Trophoblast cell (in vitro differentiated cells and primary cell): Measurements from ENCODE around the gene UBE2G1.

ENCODE experiments used
- DNase-seq, 2 donors: peaks; one replicate each; pipeline ENCODE4 v3.0.0-alpha.2; 2016
- H2AFZ ChIP-seq: 2 replicates; pipeline ENCODE4 v1.6.1; 2013; ENCODE audit warnings: low read length, moderate library complexity, mild to moderate bottlenecking; ENCODE audit not compliant: insufficient read depth, poor library complexity
- H2AK5ac ChIP-seq: 2 replicates; pipeline ENCODE4 v1.6.1; 2013; ENCODE audit warnings: mild to moderate bottlenecking, low read length
- H2BK120ac ChIP-seq: 2 replicates; pipeline ENCODE4 v1.6.1; 2013; ENCODE audit warnings: low read length, mild to moderate bottlenecking, moderate library complexity; ENCODE audit not compliant: insufficient read depth, poor library complexity
- H2BK12ac ChIP-seq: 2 replicates; pipeline ENCODE4 v1.6.1; 2013; ENCODE audit warnings: mild to moderate bottlenecking, low read length, moderate library complexity
- H2BK5ac ChIP-seq: 2 replicates; pipeline ENCODE4 v1.6.1; 2013; ENCODE audit warnings: low read length, low read depth, moderate library complexity, mild to moderate bottlenecking; ENCODE audit not compliant: poor library complexity
- H3K14ac ChIP-seq: 2 replicates; pipeline ENCODE4 v1.6.1; 2013; ENCODE audit warnings: mild to moderate bottlenecking, low read length
- H3K18ac ChIP-seq: 2 replicates; pipeline ENCODE4 v1.6.1; 2013; ENCODE audit warnings: mild to moderate bottlenecking, low read length
- H3K23ac ChIP-seq: 2 replicates; pipeline ENCODE4 v1.6.1; 2013; ENCODE audit warnings: low read length
- H3K27ac ChIP-seq: 2 replicates; pipeline ENCODE4 v1.5.1; 2013; ENCODE audit warnings: low read depth, mild to moderate bottlenecking, inconsistent platforms, low read length, moderate library complexity
- H3K27me3 ChIP-seq: 2 replicates; pipeline ENCODE4 v1.6.1; 2013; ENCODE audit warnings: inconsistent platforms, mild to moderate bottlenecking, low read length, moderate library complexity; ENCODE audit not compliant: insufficient read depth
- H3K36me3 ChIP-seq, 2 experiments: 1 replicate in 1 of 2; 2 replicates in 1 of 2; pipeline ENCODE4 v1.6.1; 2013; ENCODE audit warnings: low read length in 2 of 2, mild to moderate bottlenecking in 2 of 2, moderate library complexity in 1 of 2; ENCODE audit not compliant: insufficient read depth in 2 of 2, control insufficient read depth in 1 of 2
- H3K4ac ChIP-seq: 2 replicates; pipeline ENCODE4 v1.6.1; 2013; ENCODE audit warnings: low read depth, mild to moderate bottlenecking, low read length, moderate library complexity
- H3K4me1 ChIP-seq, 2 experiments: 1 replicate in 1 of 2; 2 replicates in 1 of 2; pipeline ENCODE4 v1.6.1; 2013; ENCODE audit warnings: low read length in 2 of 2, mild to moderate bottlenecking in 2 of 2, moderate library complexity in 1 of 2; ENCODE audit not compliant: insufficient read depth in 2 of 2, control insufficient read depth in 1 of 2
- H3K4me2 ChIP-seq: 2 replicates; pipeline ENCODE4 v1.6.1; 2013; ENCODE audit warnings: inconsistent platforms, mild to moderate bottlenecking, low read length, moderate library complexity
- H3K4me3 ChIP-seq: 2 replicates; pipeline ENCODE4 v1.5.1; 2013; ENCODE audit warnings: mild to moderate bottlenecking, low read depth, low read length, inconsistent platforms
- H3K79me1 ChIP-seq: one replicate; pipeline ENCODE4 v1.6.1; 2013; ENCODE audit warnings: low read length
- H3K79me2 ChIP-seq: 2 replicates; pipeline ENCODE4 v1.6.1; 2013; ENCODE audit warnings: low read length, mild to moderate bottlenecking; ENCODE audit not compliant: control insufficient read depth, insufficient read depth, poor library complexity
- H3K9ac ChIP-seq: 2 replicates; pipeline ENCODE4 v1.6.1; 2013; ENCODE audit warnings: mild to moderate bottlenecking, low read length
- H3K9me3 ChIP-seq: 2 replicates; pipeline ENCODE4 v1.6.1; 2013; ENCODE audit warnings: low read depth, mild to moderate bottlenecking, control low read depth, inconsistent platforms, low read length; ENCODE audit not compliant: insufficient read depth
- H4K12ac ChIP-seq: 2 replicates; pipeline ENCODE4 v1.6.1; 2013; ENCODE audit warnings: low read depth, mild to moderate bottlenecking, low read length, moderate library complexity
- H4K8ac ChIP-seq: 2 replicates; pipeline ENCODE4 v1.6.1; 2013; ENCODE audit warnings: low read depth, mild to moderate bottlenecking, low read length, moderate library complexity
- H4K91ac ChIP-seq: one replicate; pipeline ENCODE4 v1.6.1; 2013; ENCODE audit warnings: low read depth, mild to moderate bottlenecking, low read length, moderate library complexity
- WGBS: extraction: QIAGEN DNeasy Blood & Tissue Kit; methylation state at CpG from one replicate; pipeline ENCODE4 v1.1.7; 2013; ENCODE audit warnings: missing lambda C conversion rate; ENCODE audit not compliant: insufficient read length, insufficient coverage; ENCODE audit errors: extremely low coverage; 5-methylcytosine and 5-hydroxymethylcytosine counted together

Gene UBE2G1

DNA sequence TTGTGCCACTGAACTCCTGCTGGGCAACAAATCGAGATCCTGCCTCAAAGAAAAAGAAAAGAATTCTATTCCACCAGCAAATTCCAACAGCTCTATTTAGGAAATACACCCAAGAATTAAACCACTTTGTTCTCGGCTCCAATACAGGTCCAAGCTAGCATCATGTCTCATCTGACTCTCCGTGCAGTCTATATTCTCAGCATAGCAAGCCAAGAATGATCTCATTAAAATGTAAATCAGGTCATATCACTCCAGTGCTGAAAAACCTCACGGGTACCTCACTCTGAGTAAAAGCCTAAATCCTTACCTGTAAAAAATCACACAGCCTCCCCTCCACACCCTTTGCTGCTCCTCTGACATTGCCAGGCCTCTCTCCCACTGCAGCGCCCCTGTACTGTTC is 23.9 kb downstream of the UBE2G1 start:
- Histone ChIP-seq H2BK120ac (no peak overlapping the region), H3K4ac (peak overlapping the region; percentile 75), H4K91ac (no peak overlapping the region), H3K79me2 (peaks cover 18% of the 10 kb centered on the region), H3K27me3 (no peaks in the 10 kb centered on the region), H2AK5ac (no peak overlapping the region), H3K36me3 (peaks cover 1 to 2% of the 10 kb centered on the region in 2 experiments), H2BK5ac (no peak overlapping the region), H3K23ac (no peak overlapping the region), H3K9me3 (no peaks in the 10 kb centered on the region), H3K9ac (no peak overlapping the region), H2AFZ (no peak overlapping the region), H3K4me1 (peaks cover 2 to 7% of the 10 kb centered on the region in 2 experiments), H3K27ac (no peak overlapping the region), H4K8ac (no peak overlapping the region), H3K4me2 (no peak overlapping the region), H3K4me3 (no peak overlapping the region), H3K14ac (no peak overlapping the region), H4K12ac (no peak overlapping the region), H2BK12ac (no peak overlapping the region), H3K79me1 (no peaks in the 10 kb centered on the region), H3K18ac (no peak overlapping the region)
- no peak for DNase-seq
- WGBS, result no CpG with 5 or more reads among the region's 5 CpGs

DNA sequence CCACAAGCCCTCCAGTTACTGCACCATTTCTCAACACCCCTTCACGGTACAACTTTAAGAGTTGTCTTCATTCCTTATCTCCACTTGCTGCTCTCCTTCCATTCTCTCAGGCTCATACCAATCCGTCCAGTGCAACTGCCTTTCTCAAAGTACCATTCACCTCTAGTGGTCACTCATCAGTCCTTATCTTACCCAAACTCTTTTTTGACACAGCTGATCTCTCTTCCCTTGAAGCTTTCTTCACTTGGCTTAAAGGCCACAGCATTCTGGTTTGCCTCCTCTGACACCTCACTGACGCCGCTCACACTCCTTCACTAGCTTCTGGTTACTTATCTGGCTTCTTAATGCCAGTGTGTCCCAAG is 24.9 kb downstream of the UBE2G1 start:
- no peaks in the 10 kb centered on the region for H3K79me1 ChIP-seq
- H3K9ac ChIP-seq, result no peak overlapping the region
- no peak overlapping the region for H4K8ac ChIP-seq
- H3K27ac ChIP-seq, result no peak overlapping the region
- H3K4me3 ChIP-seq, result no peak overlapping the region
- peaks cover 17% of the 10 kb centered on the region for H3K79me2 ChIP-seq
- H4K91ac ChIP-seq, result no peak overlapping the region
- no peaks in the 10 kb centered on the region for H3K9me3 ChIP-seq
- H3K27me3 ChIP-seq, result no peaks in the 10 kb centered on the region
- H3K36me3 ChIP-seq, result peaks cover 1 to 2% of the 10 kb centered on the region in 2 experiments
- peaks cover 2 to 7% of the 10 kb centered on the region in 2 experiments for H3K4me1 ChIP-seq
- H2AFZ ChIP-seq, result no peak overlapping the region
- no peak overlapping the region for H3K14ac ChIP-seq
- H4K12ac ChIP-seq, result no peak overlapping the region
- no peak overlapping the region for H2BK5ac ChIP-seq
- H2BK120ac ChIP-seq, result no peak overlapping the region
- no peak overlapping the region for H3K23ac ChIP-seq
- H2AK5ac ChIP-seq, result no peak overlapping the region
- WGBS, result no CpG with 5 or more reads among the region's 4 CpGs
- no peak overlapping the region for H3K4me2 ChIP-seq
- no peak overlapping the region for H2BK12ac ChIP-seq
- no peak for DNase-seq
- peak overlapping the region; percentile 8 for H3K4ac ChIP-seq
- no peak overlapping the region for H3K18ac ChIP-seq

GRCh38 chr17:4340914-4341615 is 25.4 kb downstream of the UBE2G1 start:
- no peak overlapping the region for H2BK12ac ChIP-seq
- no peak overlapping the region for H3K27ac ChIP-seq
- no peak overlapping the region for H3K18ac ChIP-seq
- no CpG with 5 or more reads among the region's 5 CpGs for WGBS
- no peak overlapping the region for H2BK5ac ChIP-seq
- no peaks in the 10 kb centered on the region for H3K79me1 ChIP-seq
- H4K8ac ChIP-seq, result no peak overlapping the region
- H3K4ac ChIP-seq, result peak overlapping the region; percentile 91
- no peak overlapping the region for H3K4me3 ChIP-seq
- H3K79me2 ChIP-seq, result peaks cover 17% of the 10 kb centered on the region
- no peak overlapping the region for H2BK120ac ChIP-seq
- H4K12ac ChIP-seq, result no peak overlapping the region
- peaks cover 1 to 2% of the 10 kb centered on the region in 2 experiments for H3K36me3 ChIP-seq
- H3K4me1 ChIP-seq, result peaks cover 2 to 7% of the 10 kb centered on the region in 2 experiments
- H2AFZ ChIP-seq, result no peak overlapping the region
- H3K27me3 ChIP-seq, result no peaks in the 10 kb centered on the region
- H3K14ac ChIP-seq, result no peak overlapping the region
- no peak overlapping the region for H3K4me2 ChIP-seq
- H3K9me3 ChIP-seq, result no peaks in the 10 kb centered on the region
- no peak overlapping the region for H2AK5ac ChIP-seq
- H3K23ac ChIP-seq, result no peak overlapping the region
- no peak overlapping the region for H3K9ac ChIP-seq
- no peak overlapping the region for H4K91ac ChIP-seq
- DNase-seq, result no peak

GRCh38 chr17:4334776-4335584 is 31.5 kb downstream of the UBE2G1 start:
- H2BK5ac ChIP-seq, result no peak overlapping the region
- H4K12ac ChIP-seq, result no peak overlapping the region
- no peak overlapping the region for H4K8ac ChIP-seq
- no peak overlapping the region for H2AK5ac ChIP-seq
- H3K36me3 ChIP-seq, result no peaks in the 10 kb centered on the region
- no peak for DNase-seq
- H3K4me1 ChIP-seq, result peaks cover 6 to 8% of the 10 kb centered on the region in 2 experiments
- no peak overlapping the region for H2AFZ ChIP-seq
- H3K4me3 ChIP-seq, result no peak overlapping the region
- H3K27me3 ChIP-seq, result no peaks in the 10 kb centered on the region
- no peak overlapping the region for H3K27ac ChIP-seq
- H4K91ac ChIP-seq, result no peak overlapping the region
- peak overlapping the region; percentile 62 for H3K4ac ChIP-seq
- peaks cover 4% of the 10 kb centered on the region for H3K79me2 ChIP-seq
- no peak overlapping the region for H2BK120ac ChIP-seq
- no peak overlapping the region for H3K4me2 ChIP-seq
- H3K14ac ChIP-seq, result no peak overlapping the region
- no peaks in the 10 kb centered on the region for H3K9me3 ChIP-seq
- H3K18ac ChIP-seq, result no peak overlapping the region
- no peak overlapping the region for H3K23ac ChIP-seq
- H3K79me1 ChIP-seq, result no peaks in the 10 kb centered on the region
- H3K9ac ChIP-seq, result no peak overlapping the region
- H2BK12ac ChIP-seq, result no peak overlapping the region
- WGBS, result no CpG with 5 or more reads among the region's 5 CpGs
